ENCODE results near the gene ZDHHC11B. TPM values are rescaled to one million over a fixed set of nuclear protein-coding genes. Genes with fewer than 3 reads are reported as not detected.
"Not testable (repeated sequence)": the region's sequence is repeated elsewhere in the genome, so short reads cannot be mapped to it uniquely, and the experiment has no call there.

The ZDHHC11B gene
- total RNA-seq = 10 to 100 TPM in 1 of 4 donors, 1 to 10 TPM in 3; 2.5 to 19.0 (median 4.7) TPM

GRCh38 chr5:784428-785177, at the start of gene ZDHHC11B:
Gene ZDHHC11B (minus strand): TSS chr5:784729. CDS start chr5:766919, 17,810 bp downstream.
- DNase-seq (ENCODE audit: low spot score in 2 of 2) = peak; percentile 78 to 98
- WGBS, 2 donors = 0 to 1% methylated on average over 8 to 85 of the region's 101 CpGs
- intact Hi-C loops (cut with DNase I; ENCODE audit: low total_unique reads) = not testable (repeated sequence)
- H3K4me3 ChIP-seq (ENCODE audit: low read depth, poor library complexity, severe bottlenecking) = peak within 1 kb of the TSS; percentile 45

GRCh38 chr5:834013-834412, 49.5 kb upstream of the ZDHHC11B start:
- intact Hi-C loops (cut with DNase I; ENCODE audit: low total_unique reads); DNase-seq (ENCODE audit: low spot score in 2 of 2); H3K4me3 ChIP-seq (ENCODE audit: low read depth, poor library complexity, severe bottlenecking): not testable (repeated sequence)
- WGBS, 2 donors = 74 to 82% methylated on average over 2 of the region's 2 CpGs

- DNase-seq (ENCODE audit: low spot score in 2 of 2) = peak in 1 of 2 donors; percentile 63
- H3K4me3 ChIP-seq (ENCODE audit: low read depth, poor library complexity, severe bottlenecking); intact Hi-C loops (cut with DNase I; ENCODE audit: low total_unique reads): not testable (repeated sequence)
- WGBS, 2 donors = 97 to 99% methylated on average over 18 to 19 of the region's 19 CpGs
Observed at GRCh38 chr5:828194-828593, 43.7 kb upstream of the ZDHHC11B start.

GRCh38 chr5:825544-825943, 41.0 kb upstream of the ZDHHC11B start:
- 45 to 73% methylated on average over 1 of the region's 1 CpG for WGBS, 2 donors
- DNase-seq (ENCODE audit: low spot score in 2 of 2); H3K4me3 ChIP-seq (ENCODE audit: low read depth, poor library complexity, severe bottlenecking); intact Hi-C loops (cut with DNase I; ENCODE audit: low total_unique reads): not testable (repeated sequence)

GRCh38 chr5:821504-821903, 37.0 kb upstream of the ZDHHC11B start:
- intact Hi-C loops (cut with DNase I; ENCODE audit: low total_unique reads) = no loop called here
- no peak for TF ChIP-seq POLR2A (IDR thresholded peaks at IDR 0.05)
- TF ChIP-seq CTCF (IDR thresholded peaks at IDR 0.05) = no peak
- no peak overlapping the region for H3K4me3 ChIP-seq (ENCODE audit: low read depth, poor library complexity, severe bottlenecking)
- 87 to 90% methylated on average over 8 of the region's 8 CpGs for WGBS, 2 donors
- no peak for DNase-seq (ENCODE audit: low spot score in 2 of 2)

- H3K4me3 ChIP-seq (ENCODE audit: low read depth, poor library complexity, severe bottlenecking) = no peak overlapping the region
- WGBS, 2 donors = 75 to 83% methylated on average over 3 of the region's 3 CpGs
- no peak for DNase-seq (ENCODE audit: low spot score in 2 of 2)
- intact Hi-C loops (cut with DNase I; ENCODE audit: low total_unique reads) = no loop called here
- TF ChIP-seq CTCF (IDR thresholded peaks at IDR 0.05) = no peak
- TF ChIP-seq POLR2A (IDR thresholded peaks at IDR 0.05) = no peak
Observed at GRCh38 chr5:820245-820644, 35.7 kb upstream of the ZDHHC11B start.

- TF ChIP-seq CTCF (IDR thresholded peaks at IDR 0.05) (no peak), POLR2A (IDR thresholded peaks at IDR 0.05) (no peak)
- intact Hi-C loops (cut with DNase I; ENCODE audit: low total_unique reads) = no loop called here
- DNase-seq (ENCODE audit: low spot score in 2 of 2) = no peak
- H3K4me3 ChIP-seq (ENCODE audit: low read depth, poor library complexity, severe bottlenecking) = no peak overlapping the region
- WGBS, 2 donors = 86 to 92% methylated on average over 3 of the region's 3 CpGs
Observed at GRCh38 chr5:819078-819477, 34.5 kb upstream of the ZDHHC11B start.

GRCh38 chr5:816176-816575, 31.6 kb upstream of the ZDHHC11B start:
- TF ChIP-seq CTCF (IDR thresholded peaks at IDR 0.05) (no peak), POLR2A (IDR thresholded peaks at IDR 0.05) (no peak)
- 95 to 96% methylated on average over 15 of the region's 15 CpGs for WGBS, 2 donors
- no peak overlapping the region for H3K4me3 ChIP-seq (ENCODE audit: low read depth, poor library complexity, severe bottlenecking)
- no peak for DNase-seq (ENCODE audit: low spot score in 2 of 2)
- intact Hi-C loops (cut with DNase I; ENCODE audit: low total_unique reads) = no loop called here
